Keratinocyte (primary cell): ENCODE measurements around the gene CECR2. TPM values are rescaled to one million over a fixed set of nuclear protein-coding genes. Genes with fewer than 3 reads are reported as not detected.

ENCODE experiments used
- DNase-seq: peaks from one replicate; pipeline ENCODE4 v3.0.0-alpha.2; 2011; ENCODE audit warnings: low read depth, missing footprints, low spot score
- FAIRE-seq: peaks from 2 replicates; lab custom pipeline; 2011; peaks lifted over from hg19 to GRCh38; lab: Jason Lieb, UNC
- H2AFZ ChIP-seq: 2 replicates; pipeline ENCODE4 v1.6.0; 2012; ENCODE audit warnings: low read length, control low read depth, inconsistent platforms; ENCODE audit not compliant: control insufficient read depth
- H3K27ac ChIP-seq: 2 replicates; pipeline ENCODE4 v1.5.1; 2011; ENCODE audit warnings: low read length; ENCODE audit not compliant: control insufficient read depth, insufficient read depth
- H3K27me3 ChIP-seq: 3 replicates; pipeline ENCODE4 v1.6.0; 2011; ENCODE audit warnings: low read length; ENCODE audit not compliant: control insufficient read depth, insufficient read depth; ENCODE audit errors: extremely low read depth
- H3K36me3 ChIP-seq, 2 experiments: 2 replicates in 1 of 2; 3 replicates in 1 of 2; pipeline ENCODE4 v1.5.1; 2011; ENCODE audit warnings: low read length in 2 of 2, mild to moderate bottlenecking in 1 of 2; ENCODE audit not compliant: control insufficient read depth in 2 of 2, insufficient read depth in 2 of 2; ENCODE audit errors: extremely low read depth in 1 of 2
- H3K4me1 ChIP-seq: 3 replicates; pipeline ENCODE4 v1.5.1; 2011; ENCODE audit warnings: low read length; ENCODE audit not compliant: control insufficient read depth, insufficient read depth; ENCODE audit errors: extremely low read depth
- H3K4me2 ChIP-seq: 3 replicates; pipeline ENCODE4 v1.6.0; 2011; ENCODE audit warnings: low read depth, low read length; ENCODE audit not compliant: control insufficient read depth, insufficient read depth; ENCODE audit errors: extremely low read depth
- H3K4me3 ChIP-seq, 3 experiments: fragments of 200-600 bp in 1 of 3; sonication (generic) in 1 of 3; 2 replicates in 2 of 3; 3 replicates in 1 of 3; pipeline ENCODE4 v1.5.1; 2011 to 2016; ENCODE audit warnings: low read length in 3 of 3, mild to moderate bottlenecking in 3 of 3, control low read depth in 2 of 3, inconsistent platforms in 1 of 3, low read depth in 1 of 3, mixed read lengths in 1 of 3, mixed run types in 1 of 3, moderate library complexity in 1 of 3; ENCODE audit not compliant: control insufficient read depth in 2 of 3, insufficient read depth in 2 of 3; ENCODE audit errors: extremely low read depth in 1 of 3
- H3K79me2 ChIP-seq: 2 replicates; pipeline ENCODE4 v1.6.0; 2012; ENCODE audit warnings: low read length; ENCODE audit not compliant: control insufficient read depth, insufficient read depth
- H3K9ac ChIP-seq: 3 replicates; pipeline ENCODE4 v1.6.0; 2011; ENCODE audit warnings: low read length; ENCODE audit not compliant: control insufficient read depth, insufficient read depth; ENCODE audit errors: extremely low read depth
- H3K9me1 ChIP-seq: 3 replicates; pipeline ENCODE4 v1.6.0; 2011; ENCODE audit warnings: low read length; ENCODE audit not compliant: control insufficient read depth, insufficient read depth; ENCODE audit errors: extremely low read depth
- H3K9me3 ChIP-seq: 2 replicates; pipeline ENCODE4 v1.5.1; 2012; ENCODE audit warnings: low read depth, low read length; ENCODE audit not compliant: control insufficient read depth
- H4K20me1 ChIP-seq: 3 replicates; pipeline ENCODE4 v1.6.0; 2011; ENCODE audit warnings: low read length; ENCODE audit not compliant: control insufficient read depth, insufficient read depth; ENCODE audit errors: extremely low read depth
- EZH2 ChIP-seq: IDR thresholded peaks from one replicate; pipeline ENCODE4 v1.6.1; 2012; ENCODE audit warnings: inconsistent platforms, mild to moderate bottlenecking, low read length, moderate library complexity
- dilution Hi-C: fragments of 300-500 bp; cut with MboI; formaldehyde crosslinking; loops from one replicate; pipeline ENCODE4 v1.7.0; 2020; ENCODE audit warnings: low sequenced_read_pairs; ENCODE audit not compliant: extremely low pct_ligation_motif_present
- polyA plus RNA-seq, 5 experiments: library from polyadenylated mRNA; depleted of rRNA in 3 of 5; stranded (reverse) in 3 of 5; stranded (forward) in 1 of 5; unstranded in 1 of 5; fragments of >200 nt; gene quantifications; 1 replicate in 1 of 5; 2 replicates in 3 of 5; 3 replicates in 1 of 5; pipeline versions ENCODE4 v1.2.1 to v1.2.3, GENCODE V29; 2011 to 2012; ENCODE audit warnings: missing spikeins in 2 of 5, low read depth in 1 of 5, low replicate concordance in 1 of 5
- TF ChIP-seq, protein P1 (sequence below), 3 experiments: IDR thresholded peaks in 1 of 3; conservative IDR thresholded peaks in 1 of 3; optimal IDR thresholded peaks in 1 of 3; 2 replicates in 2 of 3; 3 replicates in 1 of 3; pipeline versions ENCODE3 to v1.5.1; 2011; ENCODE audit warnings: low read length in 3 of 3, mild to moderate bottlenecking in 3 of 3, moderate library complexity in 2 of 3, control low read depth in 1 of 3, inconsistent platforms in 1 of 3; ENCODE audit not compliant: insufficient read depth in 2 of 3; ENCODE audit errors: extremely low read depth in 1 of 3

CECR2 gene
- polyA plus RNA-seq, 1 donor (not counting 4 experiments of a cell fraction or from before 2014, with no cell fraction given): not detected

DNA sequence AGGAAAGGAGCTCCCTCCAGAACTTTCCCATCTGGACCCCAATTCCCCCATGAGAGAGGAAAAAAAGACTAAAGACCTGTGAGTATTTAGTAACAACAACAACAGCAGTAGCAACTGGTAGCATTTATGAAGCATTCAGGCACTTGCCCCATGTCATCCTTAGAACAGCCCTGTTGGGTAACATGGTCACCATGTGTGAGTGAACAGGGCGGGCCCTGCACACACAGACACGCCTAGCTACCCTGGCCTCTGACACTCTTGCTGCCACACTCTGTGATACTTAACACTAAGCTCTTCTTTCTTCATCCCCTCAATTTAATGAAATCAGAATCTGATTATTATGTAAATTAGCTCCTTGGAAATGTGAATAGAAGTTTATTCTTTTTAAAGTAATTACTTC, 167.9 kb downstream of the CECR2 start:
- Histone ChIP-seq H2AFZ (no peak overlapping the region), H4K20me1 (no peaks in the 10 kb centered on the region), H3K4me2 (no peak overlapping the region), H3K9me3 (no peaks in the 10 kb centered on the region), H3K4me1 (no peaks in the 10 kb centered on the region), H3K27ac (no peak overlapping the region), H3K9me1 (no peaks in the 10 kb centered on the region), H3K27me3 (peaks cover 4% of the 10 kb centered on the region), H3K9ac (no peak overlapping the region), H3K4me3 (no peak overlapping the region), H3K36me3 (no peaks in the 10 kb centered on the region), H3K79me2 (no peaks in the 10 kb centered on the region)
- dilution Hi-C loops: no loop called here
- TF ChIP-seq EZH2: no peak
- TF ChIP-seq, protein P1, sequence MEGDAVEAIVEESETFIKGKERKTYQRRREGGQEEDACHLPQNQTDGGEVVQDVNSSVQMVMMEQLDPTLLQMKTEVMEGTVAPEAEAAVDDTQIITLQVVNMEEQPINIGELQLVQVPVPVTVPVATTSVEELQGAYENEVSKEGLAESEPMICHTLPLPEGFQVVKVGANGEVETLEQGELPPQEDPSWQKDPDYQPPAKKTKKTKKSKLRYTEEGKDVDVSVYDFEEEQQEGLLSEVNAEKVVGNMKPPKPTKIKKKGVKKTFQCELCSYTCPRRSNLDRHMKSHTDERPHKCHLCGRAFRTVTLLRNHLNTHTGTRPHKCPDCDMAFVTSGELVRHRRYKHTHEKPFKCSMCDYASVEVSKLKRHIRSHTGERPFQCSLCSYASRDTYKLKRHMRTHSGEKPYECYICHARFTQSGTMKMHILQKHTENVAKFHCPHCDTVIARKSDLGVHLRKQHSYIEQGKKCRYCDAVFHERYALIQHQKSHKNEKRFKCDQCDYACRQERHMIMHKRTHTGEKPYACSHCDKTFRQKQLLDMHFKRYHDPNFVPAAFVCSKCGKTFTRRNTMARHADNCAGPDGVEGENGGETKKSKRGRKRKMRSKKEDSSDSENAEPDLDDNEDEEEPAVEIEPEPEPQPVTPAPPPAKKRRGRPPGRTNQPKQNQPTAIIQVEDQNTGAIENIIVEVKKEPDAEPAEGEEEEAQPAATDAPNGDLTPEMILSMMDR (optimal IDR thresholded peaks at IDR 0.05 in 1 of 3, IDR thresholded peaks at IDR 0.05 in 1 of 3, conservative IDR thresholded peaks at IDR 0.05 in 1 of 3; ENCODE audit: extremely low read depth in 1 of 3, insufficient read depth in 2 of 3, low read length in 3 of 3): no peak
- no peak for FAIRE-seq
- no peak for DNase-seq

- TF ChIP-seq EZH2: no peak
- TF ChIP-seq, protein P1 (optimal IDR thresholded peaks at IDR 0.05 in 1 of 3, IDR thresholded peaks at IDR 0.05 in 1 of 3, conservative IDR thresholded peaks at IDR 0.05 in 1 of 3; ENCODE audit: extremely low read depth in 1 of 3, insufficient read depth in 2 of 3, low read length in 3 of 3): peak in 1 of 3 experiments; percentile 14
- H3K4me3 ChIP-seq: no peak overlapping the region
- no peak overlapping the region for H3K27ac ChIP-seq
- H3K27me3 ChIP-seq: peaks cover 4% of the 10 kb centered on the region
- dilution Hi-C loops: no loop called here
- no peak for FAIRE-seq
- no peak overlapping the region for H3K9ac ChIP-seq
- no peaks in the 10 kb centered on the region for H4K20me1 ChIP-seq
- H3K4me1 ChIP-seq: no peaks in the 10 kb centered on the region
- H3K79me2 ChIP-seq: no peaks in the 10 kb centered on the region
- H3K4me2 ChIP-seq: no peak overlapping the region
- DNase-seq: no peak
- H3K9me1 ChIP-seq: no peaks in the 10 kb centered on the region
- H3K9me3 ChIP-seq: no peaks in the 10 kb centered on the region
- H3K36me3 ChIP-seq: no peaks in the 10 kb centered on the region
- no peak overlapping the region for H2AFZ ChIP-seq
Observed at GRCh38 chr22:17540481-17540880, 171.2 kb downstream of the CECR2 start.
